B cell (primary cell): ENCODE data around the gene ZCCHC2. TPM values are rescaled to one million over a fixed set of nuclear protein-coding genes. Genes with fewer than 3 reads are reported as not detected.
A peak's percentile ranks its signal among the peaks of the same experiment; 100 is the strongest.

ENCODE experiments used
- ATAC-seq: fragments of 200-7000 bp; cut with Tn5 transposase; one replicate; pipeline ENCODE4 v1.10.0; 2021; ENCODE audit warnings: low read depth, mild to moderate bottlenecking, moderate number of reproducible peaks, moderate library complexity
- CTCF ChIA-PET: fragments of 350-600 bp; sonication (Branson Sonifier 250); formaldehyde crosslinking; loops from one replicate; lab custom pipeline; 2021; ENCODE audit warnings: antibody characterized with exemption, inconsistent platforms; lab: Charles Lee
- POLR2A ChIA-PET: fragments of 350-600 bp; sonication (Branson Sonifier 250); formaldehyde crosslinking; loops from one replicate; lab custom pipeline; 2021; ENCODE audit warnings: antibody characterized with exemption; lab: Charles Lee
- DNase-seq: peaks from one replicate; pipeline ENCODE4 v3.0.0; 2013
- H2AFZ ChIP-seq: 2 replicates; pipeline ENCODE4 v1.6.1; 2012; ENCODE audit warnings: mild to moderate bottlenecking, low read depth, low read length; ENCODE audit not compliant: insufficient read depth, poor library complexity, severe bottlenecking
- H3K27ac ChIP-seq, 2 donors: 1 replicate in 1 of 2; 2 replicates in 1 of 2; pipeline ENCODE4 v1.5.1; 2012 to 2013; ENCODE audit warnings: low read length in 2 of 2, mild to moderate bottlenecking in 2 of 2, moderate library complexity in 1 of 2
- H3K27me3 ChIP-seq, 4 experiments: fragments of 200-600 bp in 1 of 4; sonication (generic) in 1 of 4; replicated peaks in 1 of 4; 1 replicate in 2 of 4; 2 replicates in 2 of 4; pipeline versions ENCODE4 v1.6.1 to v1.7.0; 2013 to 2016; ENCODE audit warnings: low read length in 3 of 4, mild to moderate bottlenecking in 2 of 4, mixed read lengths in 1 of 4, moderate library complexity in 1 of 4; ENCODE audit not compliant: insufficient read depth in 4 of 4, control insufficient read depth in 3 of 4; ENCODE audit errors: control extremely low read depth in 1 of 4
- H3K36me3 ChIP-seq, 2 experiments: replicated peaks in 1 of 2; 1 replicate in 1 of 2; 2 replicates in 1 of 2; pipeline versions ENCODE4 v1.6.1 to v1.7.1; 2013; ENCODE audit warnings: low read length in 1 of 2; ENCODE audit not compliant: insufficient read depth in 2 of 2, control insufficient read depth in 1 of 2; ENCODE audit errors: control extremely low read depth in 1 of 2, extremely low read depth in 1 of 2
- H3K4me1 ChIP-seq, 2 donors: fragments of 200-600 bp in 1 of 2; sonication (generic) in 1 of 2; 1 replicate in 1 of 2; 2 replicates in 1 of 2; pipeline versions ENCODE4 v1.5.1 to v1.6.1; 2013 to 2017; ENCODE audit warnings: low read length in 2 of 2; ENCODE audit not compliant: control insufficient read depth in 2 of 2, insufficient read depth in 2 of 2
- H3K4me2 ChIP-seq: replicated peaks from 2 replicates; pipeline ENCODE3; 2012; ENCODE audit warnings: mild to moderate bottlenecking, low read depth, low read length; ENCODE audit not compliant: poor library complexity, severe bottlenecking
- H3K4me3 ChIP-seq, 5 experiments: fragments of 200-600 bp in 1 of 5; sonication (generic) in 1 of 5; 1 replicate in 3 of 5; 2 replicates in 2 of 5; pipeline versions ENCODE4 v1.5.1 to v1.7.0; 2011 to 2016; ENCODE audit warnings: low read length in 4 of 5, mild to moderate bottlenecking in 4 of 5, low read depth in 2 of 5, control low read depth in 1 of 5, moderate library complexity in 1 of 5; ENCODE audit not compliant: insufficient read depth in 1 of 5; ENCODE audit errors: control extremely low read depth in 1 of 5, extremely low read depth in 1 of 5
- H3K79me2 ChIP-seq: fragments of 200-600 bp; sonication (generic); one replicate; pipeline ENCODE4 v1.6.0; 2016; ENCODE audit warnings: low read length; ENCODE audit not compliant: control insufficient read depth, insufficient read depth
- H3K9ac ChIP-seq: fragments of 200-600 bp; sonication (generic); 2 replicates; pipeline ENCODE4 v1.6.1; 2017; ENCODE audit warnings: mild to moderate bottlenecking, low read length, moderate library complexity
- H3K9me3 ChIP-seq, 3 donors: one replicate each; pipeline versions ENCODE4 v1.6.1 to v1.7.1; 2013; ENCODE audit warnings: low read length in 2 of 3; ENCODE audit not compliant: control insufficient read depth in 2 of 3, insufficient read depth in 1 of 3; ENCODE audit errors: control extremely low read depth in 1 of 3
- H4K20me1 ChIP-seq: 2 replicates; pipeline ENCODE4 v1.6.0; 2012; ENCODE audit warnings: mild to moderate bottlenecking, low read length; ENCODE audit not compliant: insufficient read depth, control insufficient read depth, poor library complexity, severe bottlenecking
- H3K27ac Mint-ChIP-seq: one replicate; pipeline ENCODE4 v1.8.0; 2021; ENCODE audit warnings: mixed read lengths
- H3K27me3 Mint-ChIP-seq: one replicate; pipeline ENCODE4 v1.8.0; 2021; ENCODE audit warnings: mixed read lengths
- H3K4me1 Mint-ChIP-seq: one replicate; pipeline ENCODE4 v1.8.0; 2021; ENCODE audit warnings: mixed read lengths
- H3K4me3 Mint-ChIP-seq: one replicate; pipeline ENCODE4 v1.8.0; 2021; ENCODE audit warnings: mixed read lengths
- H3K9me3 Mint-ChIP-seq: one replicate; pipeline ENCODE4 v1.8.0; 2022; ENCODE audit warnings: mixed read lengths; ENCODE audit not compliant: insufficient read depth
- CTCF ChIP-seq: fragments of 200-600 bp; IDR thresholded peaks from one replicate; pipeline ENCODE4 v1.8.0; 2022; ENCODE audit warnings: antibody characterized with exemption, mild to moderate bottlenecking
- EZH2 ChIP-seq: IDR thresholded peaks from 2 replicates; pipeline ENCODE4 v1.6.1; 2012; ENCODE audit warnings: borderline replicate concordance, low read depth, mild to moderate bottlenecking, moderate library complexity, low read length; ENCODE audit not compliant: insufficient read depth, poor library complexity, severe bottlenecking
- WGBS: methylation state at CpG from one replicate; pipeline ENCODE4 v1.1.5; 2013; ENCODE audit warnings: missing lambda C conversion rate; ENCODE audit not compliant: insufficient coverage; 5-methylcytosine and 5-hydroxymethylcytosine counted together
- intact Hi-C: fragments of 100-400 bp; cut with micrococcal nuclease; formaldehyde crosslinking; loops from one replicate; pipeline ENCODE4 v1.10.0; 2022
- polyA plus RNA-seq: library from polyadenylated mRNA; depleted of rRNA; stranded (reverse); fragments of >200 nt; gene quantifications from 2 replicates; pipeline ENCODE4 v1.2.3, GENCODE V29; 2012
- total RNA-seq, 2 donors: library from RNA; stranded (reverse); fragments of 120-200 nt in 1 of 2; gene quantifications; 1 replicate in 1 of 2; 2 replicates in 1 of 2; pipeline versions ENCODE4 v1.2.3 to v1.2.4, GENCODE V29; 2013 to 2022

ZCCHC2 gene
- total and polyA plus RNA-seq, 2 donors (not counting 1 experiment from before 2014, with no cell fraction given), result 24.5 to 53.7 TPM

- no peak for ATAC-seq
- no peak overlapping the region for H3K9ac ChIP-seq
- H3K9me3 ChIP-seq, result no peaks in the 10 kb centered on the region
- no peak overlapping the region for H2AFZ ChIP-seq
- TF ChIP-seq CTCF, result no peak
- TF ChIP-seq EZH2, result no peak
- DNase-seq, result no peak
- H3K9me3 Mint-ChIP-seq, result no peaks in the 10 kb centered on the region
- H3K27me3 ChIP-seq, result no peaks in the 10 kb centered on the region
- intact Hi-C loops, result loop anchor here (10.0 kb wide), 1 partner anchor 795 kb away; no protein-coding TSS in a partner anchor
- ChIA-PET CTCF (interaction anchor here (2.1 to 2.3 kb wide), 2 partner anchors 54 to 104 kb away, joined by 6 to 8 read pairs; no protein-coding TSS in a partner anchor), POLR2A (no interaction called here)
- H3K4me3 Mint-ChIP-seq, result no peak overlapping the region
- H4K20me1 ChIP-seq, result peaks cover 25% of the 10 kb centered on the region
- H3K4me1 ChIP-seq, result peaks cover 37 to 43% of the 10 kb centered on the region in 2 donors
- no peak overlapping the region for H3K27ac ChIP-seq
- H3K4me1 Mint-ChIP-seq, result peaks cover 62% of the 10 kb centered on the region
- no peaks in the 10 kb centered on the region for H3K27me3 Mint-ChIP-seq
- no peak overlapping the region for H3K4me2 ChIP-seq
- no peaks in the 10 kb centered on the region for H3K36me3 ChIP-seq
- no peak overlapping the region for H3K27ac Mint-ChIP-seq
- WGBS, result no CpG with 5 or more reads among the region's 5 CpGs
- peaks cover 98% of the 10 kb centered on the region for H3K79me2 ChIP-seq
- H3K4me3 ChIP-seq, result no peak overlapping the region
Measured at GRCh38 chr18:62529597-62529996, 6.8 kb downstream of the ZCCHC2 start.

DNA sequence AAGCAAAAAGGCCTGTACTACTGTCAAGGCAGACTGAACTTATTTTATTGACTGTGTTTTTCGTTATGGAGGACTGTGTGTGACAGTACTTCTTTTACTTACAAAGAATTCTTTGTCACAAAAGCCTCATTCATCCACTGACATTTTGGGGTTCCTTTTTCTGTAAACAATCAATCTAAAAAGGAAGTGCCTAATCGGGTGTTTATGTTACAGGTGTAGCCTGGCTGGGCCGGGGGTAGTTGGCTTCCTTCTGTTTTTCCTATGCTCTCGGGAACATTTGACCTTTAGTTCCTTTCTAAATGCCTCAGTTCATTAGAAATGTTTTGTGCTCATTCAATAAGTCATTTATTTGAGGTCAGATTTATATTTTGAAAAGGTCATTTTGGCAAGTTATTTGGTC, 8.3 kb downstream of the ZCCHC2 start:
- Histone ChIP-seq H3K4me3 (peak overlapping the region in 1 of 5 experiments; percentile 7), H3K9ac (no peak overlapping the region), H2AFZ (no peak overlapping the region), H3K4me2 (peak overlapping the region; percentile 35), H3K4me1 (peaks cover 30 to 37% of the 10 kb centered on the region in 2 donors), H3K27me3 (no peaks in the 10 kb centered on the region), H3K79me2 (peaks cover 97% of the 10 kb centered on the region), H4K20me1 (peaks cover 36% of the 10 kb centered on the region), H3K9me3 (no peaks in the 10 kb centered on the region), H3K27ac (no peak overlapping the region), H3K36me3 (no peaks in the 10 kb centered on the region)
- ATAC-seq (no peak), DNase-seq (peak; percentile 20)
- intact Hi-C loops, result no loop called here
- Mint-ChIP-seq H3K9me3 (no peaks in the 10 kb centered on the region), H3K27ac (no peak overlapping the region), H3K4me3 (peak overlapping the region; percentile 34), H3K4me1 (peaks cover 59% of the 10 kb centered on the region), H3K27me3 (no peaks in the 10 kb centered on the region)
- no peak for TF ChIP-seq CTCF
- no peak for TF ChIP-seq EZH2
- POLR2A ChIA-PET, result no interaction called here
- WGBS, result no CpG with 5 or more reads among the region's 4 CpGs
- CTCF ChIA-PET, result interaction anchor here (2.1 kb wide), 1 partner anchor 53 kb away, joined by 8 read pairs; no protein-coding TSS in a partner anchor
